ENCODE data around the gene RBM39.

RBM39 gene

DNA sequence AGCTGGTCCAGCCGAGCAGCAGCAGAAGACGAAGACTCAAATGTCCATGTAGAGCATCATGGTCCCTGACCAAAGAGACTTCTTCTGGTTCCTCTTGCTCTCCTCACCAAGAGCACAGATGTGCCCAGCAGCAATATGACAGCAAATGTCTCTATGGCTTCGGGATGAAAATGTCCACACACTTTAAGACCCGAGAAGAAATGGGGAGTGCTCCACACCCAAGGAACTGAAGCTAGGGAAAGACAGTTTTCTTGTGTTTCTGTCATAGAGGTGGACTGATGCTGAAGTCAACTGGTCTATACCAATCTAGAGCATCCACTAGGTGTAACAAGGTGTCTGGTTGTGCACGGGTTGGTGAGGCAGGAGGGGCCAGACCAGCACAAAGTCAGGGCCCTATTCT lies 72.8 kb downstream of the RBM39 start:
- TF ChIP-seq, protein P1, sequence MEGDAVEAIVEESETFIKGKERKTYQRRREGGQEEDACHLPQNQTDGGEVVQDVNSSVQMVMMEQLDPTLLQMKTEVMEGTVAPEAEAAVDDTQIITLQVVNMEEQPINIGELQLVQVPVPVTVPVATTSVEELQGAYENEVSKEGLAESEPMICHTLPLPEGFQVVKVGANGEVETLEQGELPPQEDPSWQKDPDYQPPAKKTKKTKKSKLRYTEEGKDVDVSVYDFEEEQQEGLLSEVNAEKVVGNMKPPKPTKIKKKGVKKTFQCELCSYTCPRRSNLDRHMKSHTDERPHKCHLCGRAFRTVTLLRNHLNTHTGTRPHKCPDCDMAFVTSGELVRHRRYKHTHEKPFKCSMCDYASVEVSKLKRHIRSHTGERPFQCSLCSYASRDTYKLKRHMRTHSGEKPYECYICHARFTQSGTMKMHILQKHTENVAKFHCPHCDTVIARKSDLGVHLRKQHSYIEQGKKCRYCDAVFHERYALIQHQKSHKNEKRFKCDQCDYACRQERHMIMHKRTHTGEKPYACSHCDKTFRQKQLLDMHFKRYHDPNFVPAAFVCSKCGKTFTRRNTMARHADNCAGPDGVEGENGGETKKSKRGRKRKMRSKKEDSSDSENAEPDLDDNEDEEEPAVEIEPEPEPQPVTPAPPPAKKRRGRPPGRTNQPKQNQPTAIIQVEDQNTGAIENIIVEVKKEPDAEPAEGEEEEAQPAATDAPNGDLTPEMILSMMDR (IDR thresholded peaks at IDR 0.05; ENCODE audit: insufficient read depth, low read depth, low read length, missing control alignments), result no peak
- no peak overlapping the region for H3K4me3 ChIP-seq (ENCODE audit: low read length)
- no peak for DNase-seq (ENCODE audit: low read depth)

DNA sequence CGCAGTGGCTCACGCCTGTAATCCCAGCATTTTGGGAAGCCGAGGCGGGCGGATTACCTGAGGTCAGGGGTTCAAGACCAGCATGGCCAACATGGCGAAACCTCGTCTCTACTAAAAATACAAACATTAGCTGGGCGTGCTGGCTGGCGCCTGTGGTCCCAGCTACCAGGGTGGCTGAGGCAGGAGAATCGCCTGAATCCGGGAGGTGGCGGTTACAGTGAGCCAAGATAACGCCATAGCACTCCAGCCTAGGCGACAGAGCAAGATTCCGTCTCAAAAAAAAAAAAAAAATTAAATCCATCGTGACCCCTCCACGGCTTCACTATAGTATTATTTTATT lies 76.1 kb downstream of the RBM39 start:
- H3K4me3 ChIP-seq (ENCODE audit: low read length), result no peak overlapping the region
- TF ChIP-seq, protein P1 (IDR thresholded peaks at IDR 0.05; ENCODE audit: insufficient read depth, low read depth, low read length, missing control alignments), result no peak

DNA sequence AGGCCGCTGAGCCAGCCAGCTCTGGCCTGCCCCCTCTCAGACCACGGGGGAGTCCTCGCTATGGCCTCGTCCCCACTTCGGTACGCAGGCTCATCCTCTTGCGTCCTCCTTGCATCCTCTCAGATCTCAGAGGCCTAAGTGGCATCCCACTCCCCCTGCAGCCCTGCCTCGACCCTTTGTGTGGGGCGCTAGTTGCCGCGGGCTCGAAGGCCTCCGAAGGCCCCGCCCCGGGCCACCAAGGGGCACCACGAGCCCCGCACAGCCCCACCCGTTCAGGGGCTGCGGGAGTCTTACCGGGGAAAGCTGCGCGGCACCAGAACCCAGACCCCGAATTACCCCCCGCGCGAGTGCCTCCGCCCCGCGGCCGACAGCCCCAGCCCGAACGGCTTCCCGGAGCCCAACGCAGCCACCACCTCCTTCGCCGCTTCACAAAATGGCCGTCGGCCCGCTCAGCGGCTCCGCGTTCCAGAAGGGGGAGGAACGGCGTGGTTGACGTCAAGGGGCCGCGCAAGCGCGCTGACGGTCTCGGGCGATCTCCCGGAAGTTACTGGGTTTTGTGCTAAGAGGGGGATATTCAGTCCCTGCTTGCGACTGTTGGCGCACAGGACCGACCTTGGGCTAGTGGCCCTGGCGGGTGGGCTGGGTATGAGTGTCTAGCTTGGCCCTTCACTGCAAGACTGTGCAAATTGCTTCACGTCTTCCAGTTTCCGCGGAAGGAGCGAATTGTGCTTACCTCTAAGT lies 77.4 kb downstream of the RBM39 start, which contains the start of the genes CPNE1 and RBM12:
Gene CPNE1 (minus strand): TSS at position 435 of the 741 bp plus-strand sequence. CDS start 31,977 bp downstream, outside the sequence.
Gene RBM12 (minus strand): TSS at position 435 of the 741 bp plus-strand sequence. CDS start 9,578 bp downstream, outside the sequence.
- H3K4me3 ChIP-seq (ENCODE audit: low read length), result peak within 1 kb of the TSS; percentile 92
- TF ChIP-seq, protein P1 (IDR thresholded peaks at IDR 0.05; ENCODE audit: insufficient read depth, low read depth, low read length, missing control alignments), result no peak
- peak; percentile 91 for DNase-seq (ENCODE audit: low read depth)

More for the DNA sequence above, 76.1 kb downstream of the RBM39 start:
- DNase-seq (ENCODE audit: low read depth), result no peak

DNA sequence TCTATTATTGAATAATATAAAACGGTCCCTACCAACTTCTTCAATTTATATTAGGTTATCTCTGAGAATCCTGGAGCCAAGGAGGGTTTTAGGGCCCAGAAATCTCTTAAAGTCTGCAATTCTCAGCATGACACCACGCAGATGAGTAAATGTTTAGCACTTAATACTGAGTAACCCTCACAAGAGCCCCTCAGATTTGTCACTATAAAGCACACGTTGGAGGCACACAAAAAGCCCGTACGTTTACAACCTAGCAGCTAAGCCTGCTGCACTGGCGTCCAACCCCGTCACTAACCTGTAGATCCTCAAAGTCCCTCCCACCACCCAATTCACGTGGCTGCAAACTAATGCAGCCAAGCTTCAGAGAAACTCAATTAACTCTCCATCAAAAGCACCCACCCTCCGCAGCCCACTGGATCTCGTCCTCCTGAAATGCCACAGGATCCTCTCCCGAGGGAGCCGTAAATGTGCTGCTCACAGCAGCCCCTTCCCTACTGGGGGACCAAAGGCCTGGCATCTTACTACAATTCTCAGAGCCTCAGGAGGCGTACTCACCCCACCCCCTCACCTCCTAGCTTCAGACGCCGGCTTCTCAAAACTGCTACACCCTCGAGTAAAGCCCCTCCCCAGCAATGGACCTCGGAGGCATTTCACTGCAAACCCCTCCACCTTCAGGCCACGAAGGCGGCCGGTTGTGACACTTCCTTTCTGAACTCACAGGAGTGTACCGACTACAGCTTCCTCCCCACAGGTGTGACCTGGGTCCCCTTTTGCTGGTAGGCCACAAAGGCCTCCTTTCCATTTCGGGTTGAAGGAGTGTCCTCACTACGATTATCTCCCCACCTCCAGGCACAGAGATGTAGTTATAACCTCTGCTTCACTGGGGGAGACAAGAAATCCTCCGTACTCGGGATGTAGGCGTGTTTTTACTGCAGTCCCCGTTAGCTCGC lies 78.3 kb downstream of the RBM39 start:
- peak; percentile 66 for DNase-seq (ENCODE audit: low read depth)
- H3K4me3 ChIP-seq (ENCODE audit: low read length), result peak overlapping the region; percentile 92
- TF ChIP-seq, protein P1 (IDR thresholded peaks at IDR 0.05; ENCODE audit: insufficient read depth, low read depth, low read length, missing control alignments), result no peak

DNA sequence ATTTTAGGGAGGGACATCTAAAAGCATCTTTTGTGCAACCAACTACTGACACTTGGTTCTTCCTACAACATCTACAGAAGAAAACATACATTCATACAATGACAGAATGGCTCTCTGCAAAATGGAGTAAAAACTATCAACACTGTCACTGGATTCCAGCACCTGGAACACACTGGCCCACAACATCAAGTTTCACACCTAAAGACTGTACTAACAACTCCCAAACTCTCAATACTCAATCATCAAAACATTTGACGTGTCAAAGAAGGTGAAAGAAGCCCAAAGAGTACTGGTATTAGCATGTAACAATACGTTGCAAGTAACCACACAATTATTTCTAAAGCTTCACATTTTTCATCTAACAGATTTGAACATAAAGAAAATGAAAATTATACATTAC lies 79.5 kb downstream of the RBM39 start:
- DNase-seq (ENCODE audit: low read depth), result no peak
- TF ChIP-seq, protein P1 (IDR thresholded peaks at IDR 0.05; ENCODE audit: insufficient read depth, low read depth, low read length, missing control alignments), result no peak

DNA sequence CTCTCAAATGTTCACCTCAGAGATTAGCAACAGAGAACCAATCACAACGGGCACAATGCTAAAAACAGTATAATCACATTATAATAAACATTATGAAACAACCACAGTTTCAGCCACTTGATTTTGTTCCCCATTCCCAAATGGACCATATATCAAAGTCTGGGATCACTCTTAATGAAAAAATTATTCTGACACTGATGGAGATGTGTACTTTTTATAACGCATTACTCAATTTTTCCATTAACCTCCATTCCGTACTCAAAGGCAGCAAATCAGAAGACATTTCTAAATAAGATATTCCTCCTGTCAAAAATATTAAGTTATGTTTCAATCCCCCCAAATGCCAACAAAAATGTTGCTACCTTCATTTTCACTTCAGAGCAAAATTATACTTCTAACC lies 80.2 kb downstream of the RBM39 start:
- TF ChIP-seq, protein P1 (IDR thresholded peaks at IDR 0.05; ENCODE audit: insufficient read depth, low read depth, low read length, missing control alignments), result no peak
- H3K4me3 ChIP-seq (ENCODE audit: low read length), result peak overlapping the region; percentile 92
- DNase-seq (ENCODE audit: low read depth), result no peak

More for the DNA sequence above, 79.5 kb downstream of the RBM39 start:
- peak overlapping the region; percentile 92 for H3K4me3 ChIP-seq (ENCODE audit: low read length)

Data from epithelial cell of esophagus (primary cell).